GM19025 (cell line): ENCODE measurements around the gene JAKMIP1.
A peak's percentile ranks its signal among the peaks of the same experiment; 100 is the strongest.

Experiments
- ATAC-seq: cut with Tn5 transposase; IDR thresholded peaks from one replicate; pipeline ENCODE4 v1.9.1; 2021; ENCODE audit warnings: mild to moderate bottlenecking, low read depth, moderate library complexity; ENCODE audit not compliant: unreplicated experiment

JAKMIP1 gene

GRCh38 chr4:6200011-6200921, at the start of gene JAKMIP1:
TSS of gene JAKMIP1 (minus strand) at chr4:6200549. CDS start at chr4:6112850, 87,699 bp downstream.
- peak; percentile 75 for ATAC-seq

GRCh38 chr4:6248394-6248793, 48.0 kb upstream of the JAKMIP1 start:
- ATAC-seq: no peak

- no peak for ATAC-seq
Observed at GRCh38 chr4:6246170-6246634, 45.9 kb upstream of the JAKMIP1 start.

DNA sequence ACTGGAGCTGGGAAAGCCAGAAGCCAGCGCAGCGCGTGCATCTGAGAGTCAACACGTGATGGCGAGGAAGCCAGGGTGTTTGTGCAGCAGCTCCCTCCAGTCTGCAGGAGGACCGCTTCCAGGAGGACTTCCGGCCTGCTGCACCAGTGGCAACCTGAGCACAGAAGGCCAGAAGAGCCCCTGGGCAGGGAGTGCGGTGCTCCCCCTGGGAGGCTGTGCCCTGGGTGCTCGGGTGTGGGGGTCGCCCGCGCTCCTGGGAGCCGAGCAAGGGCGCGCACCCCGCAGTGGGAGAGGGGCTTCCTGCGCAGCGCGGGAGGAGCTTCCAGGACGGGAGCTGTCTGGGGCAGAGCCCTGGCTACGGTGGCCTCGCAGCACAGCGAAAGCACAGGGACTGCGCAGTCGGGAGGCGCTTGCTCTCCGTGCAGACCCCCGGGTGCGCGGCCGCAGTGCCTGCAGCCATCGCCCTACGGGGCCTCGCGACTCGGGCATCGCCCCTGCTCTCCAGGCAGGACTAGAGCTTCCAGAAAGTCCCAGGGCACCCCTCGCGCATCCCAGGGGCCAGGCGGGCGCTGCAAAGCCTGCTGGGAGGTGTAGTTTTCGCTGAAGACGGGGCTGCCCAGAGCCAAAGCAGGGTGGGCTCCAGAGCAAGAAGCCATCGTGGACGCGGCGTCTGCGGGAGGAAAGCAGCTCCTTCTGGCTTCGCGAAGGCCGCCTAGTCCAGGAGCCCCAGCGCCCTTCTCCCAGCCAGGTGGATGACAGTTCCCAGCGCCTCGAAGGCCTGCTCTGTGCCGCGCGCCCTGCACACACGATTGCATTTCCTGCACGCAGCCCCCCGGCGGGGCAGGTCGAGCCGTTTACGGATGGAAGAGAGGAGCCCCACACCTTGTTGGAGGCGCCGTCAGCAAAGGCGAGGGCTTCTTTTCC, 45.2 kb upstream of the JAKMIP1 start:
- ATAC-seq: no peak

DNA sequence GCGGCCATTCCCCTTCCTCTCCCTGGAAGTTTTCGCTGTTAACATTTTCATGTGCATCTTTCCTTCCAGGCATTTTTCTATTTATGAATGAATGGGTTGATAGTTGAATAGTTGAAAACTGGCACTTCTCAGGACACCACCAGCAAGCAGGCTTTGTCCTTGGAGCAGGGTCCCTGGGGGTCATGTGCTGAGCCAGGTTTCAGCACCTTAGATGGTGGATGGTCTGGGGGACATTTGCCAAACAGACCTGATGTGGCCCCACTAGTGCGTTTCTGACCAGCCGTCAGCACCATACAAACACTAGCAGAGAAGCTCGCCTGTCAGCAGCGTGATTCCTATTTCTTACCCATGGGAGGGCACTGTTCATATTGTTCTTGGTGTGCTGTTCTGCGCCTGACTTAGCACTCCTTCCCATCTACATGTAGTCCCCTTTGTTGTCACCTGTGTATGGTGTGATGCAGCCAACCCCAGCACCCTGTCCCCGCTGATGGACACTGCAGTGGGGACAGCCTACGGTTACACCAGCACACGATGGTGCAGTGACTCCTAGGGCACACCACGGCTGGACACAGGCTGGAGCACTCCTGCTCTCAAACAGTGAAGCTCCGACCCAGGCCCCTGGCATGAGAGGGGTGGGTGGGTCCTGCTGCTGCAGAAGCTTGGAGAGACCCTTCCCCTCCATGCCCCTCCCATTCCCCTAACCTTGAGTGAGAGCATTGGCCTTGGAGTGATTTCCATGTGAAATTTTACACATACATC, 42.1 kb upstream of the JAKMIP1 start:
- no peak for ATAC-seq

DNA sequence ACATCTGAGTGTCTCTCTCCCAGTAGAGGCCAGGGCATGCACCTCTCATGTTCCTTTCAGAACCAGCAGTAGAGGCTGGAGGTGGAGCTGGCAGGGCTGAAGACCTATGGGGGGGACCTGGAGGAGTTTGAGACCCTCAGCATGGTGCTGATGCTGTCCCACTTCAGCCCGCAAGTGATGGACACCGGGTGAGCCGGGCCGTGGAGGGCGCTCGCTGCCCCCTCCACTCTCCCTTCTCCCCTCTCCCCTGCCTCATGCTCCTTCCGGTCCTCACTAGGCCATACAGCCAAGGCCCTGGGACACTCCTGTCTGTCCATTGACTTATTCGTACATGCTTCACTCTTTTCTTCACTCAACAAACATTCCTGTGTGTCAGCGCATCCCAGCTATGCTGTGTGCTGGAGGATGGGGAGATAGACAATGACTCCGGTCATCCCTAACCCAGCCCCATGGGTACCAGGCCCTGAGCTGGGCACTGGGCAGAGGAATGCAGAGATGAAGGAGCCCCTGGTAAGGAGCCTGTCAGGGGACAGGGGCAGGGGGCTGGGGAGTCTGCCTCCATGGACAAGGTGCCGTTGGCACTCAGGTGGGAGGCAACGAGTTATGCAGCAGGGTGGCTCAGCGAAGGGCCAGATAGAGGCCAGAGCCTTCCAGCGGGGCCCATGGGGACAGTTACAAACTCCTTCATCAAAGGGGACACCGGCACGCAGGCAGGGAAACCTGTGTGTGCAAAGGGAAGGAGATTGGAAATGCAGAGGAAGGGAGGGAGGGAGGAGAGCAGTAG, 40.9 kb upstream of the JAKMIP1 start:
- ATAC-seq: no peak

GRCh38 chr4:6239968-6240367, 39.6 kb upstream of the JAKMIP1 start:
- ATAC-seq: no peak

GRCh38 chr4:6239486-6239885, 39.1 kb upstream of the JAKMIP1 start:
- no peak for ATAC-seq

- no peak for ATAC-seq
Observed at GRCh38 chr4:6236816-6237390, 36.6 kb upstream of the JAKMIP1 start.

- ATAC-seq: no peak
Observed at GRCh38 chr4:6235901-6236640, 35.7 kb upstream of the JAKMIP1 start.

GRCh38 chr4:6235012-6235411, 34.7 kb upstream of the JAKMIP1 start:
- no peak for ATAC-seq

- no peak for ATAC-seq
Observed at GRCh38 chr4:6233929-6234328, 33.6 kb upstream of the JAKMIP1 start.

DNA sequence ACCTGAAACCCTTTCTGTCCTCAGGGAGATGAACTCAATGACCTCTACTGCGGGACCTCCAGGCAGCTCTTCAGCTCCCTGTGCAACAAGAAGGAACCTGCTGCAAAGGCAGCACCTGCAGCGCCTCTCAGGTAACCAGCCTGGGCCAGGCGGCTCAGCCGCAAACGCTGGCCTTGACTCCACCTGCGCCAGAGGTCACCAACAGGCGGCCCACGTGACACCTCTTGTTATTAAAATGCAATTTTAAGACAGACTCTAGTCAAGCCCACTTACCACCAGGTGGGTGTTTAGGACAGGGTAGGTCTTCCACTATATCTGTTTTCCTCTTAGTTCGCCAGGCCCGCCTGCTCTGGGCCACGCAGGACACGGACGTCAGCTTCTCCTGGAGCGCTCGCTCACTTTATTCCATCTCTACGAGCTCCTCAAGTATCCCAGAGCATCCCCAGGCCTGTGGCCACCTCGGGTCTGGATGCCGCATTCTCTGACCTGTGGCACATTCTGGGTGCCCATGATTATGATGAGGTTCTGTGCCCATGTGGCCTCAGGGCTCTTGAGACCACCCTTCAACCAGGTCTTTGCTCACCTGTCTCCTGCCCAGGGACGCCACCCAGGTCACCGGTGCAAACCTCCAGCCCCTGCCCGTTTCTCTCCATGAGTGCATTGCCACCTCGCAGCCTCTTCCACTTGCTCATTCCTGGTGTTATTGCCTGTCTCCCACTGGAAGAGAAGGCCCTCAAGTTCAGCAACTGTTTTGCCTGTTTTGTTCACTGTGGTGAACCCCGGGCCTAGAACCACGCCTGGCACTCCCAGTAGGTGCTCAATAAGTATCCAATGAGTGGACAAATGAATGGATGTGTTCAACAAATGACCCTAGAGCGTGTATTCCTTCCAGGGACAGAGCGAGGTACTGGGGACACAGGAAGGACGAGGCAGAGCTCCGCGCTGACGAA, 32.8 kb upstream of the JAKMIP1 start:
- ATAC-seq: no peak

- ATAC-seq: no peak
Observed at GRCh38 chr4:6231663-6232165, 31.4 kb upstream of the JAKMIP1 start.

- ATAC-seq: no peak
Observed at GRCh38 chr4:6230827-6231662, 30.7 kb upstream of the JAKMIP1 start.

DNA sequence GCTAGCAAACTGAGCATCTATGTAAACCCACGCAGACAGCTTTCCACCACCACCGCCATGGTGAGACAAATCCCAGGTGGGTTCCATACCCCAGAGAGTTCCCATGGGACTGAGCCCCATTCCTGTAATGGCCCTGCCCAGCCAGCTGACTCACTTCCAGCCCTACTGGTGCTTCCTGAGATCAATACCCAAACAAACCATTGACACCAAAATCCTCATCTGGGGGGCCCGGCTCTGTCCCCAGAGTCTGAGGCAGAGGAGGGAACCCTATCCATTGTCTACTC, 30.1 kb upstream of the JAKMIP1 start:
- ATAC-seq: no peak
